Measurements from ENCODE around the gene FOXN4. TPM values are rescaled to one million over a fixed set of nuclear protein-coding genes. Genes with fewer than 3 reads are reported as not detected.

FOXN4 gene
- polyA plus RNA-seq, 1 donor from 2014 or later, result not detected

DNA sequence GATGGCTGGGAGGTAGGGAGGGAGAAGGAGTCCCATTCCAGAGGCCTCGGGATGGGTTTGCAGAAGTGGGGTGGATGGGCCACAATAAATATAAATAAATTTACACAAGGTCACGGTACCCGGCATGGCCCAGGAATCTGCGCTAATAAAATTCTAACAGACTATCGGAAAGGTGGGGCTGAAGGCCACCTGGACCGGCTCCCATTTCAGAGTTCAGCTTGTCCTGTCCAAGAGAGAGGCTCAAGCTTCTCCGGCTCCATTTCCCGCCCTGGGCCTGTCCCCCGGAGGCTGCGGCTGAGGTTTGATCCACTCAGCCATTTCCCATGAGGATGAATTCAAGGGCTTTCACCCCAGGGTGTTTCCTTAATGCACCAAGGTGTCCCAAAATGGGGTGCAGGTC is 30.2 kb downstream of the FOXN4 start:
- peaks cover 2% of the 10 kb centered on the region for H3K36me3 Mint-ChIP-seq
- H3K9me3 Mint-ChIP-seq, result no peaks in the 10 kb centered on the region
- H3K27me3 Mint-ChIP-seq, result peaks cover 1% of the 10 kb centered on the region
- H3K4me1 Mint-ChIP-seq, result peaks cover 0 to 1% (median 0%) of the 10 kb centered on the region in 3 donors
- H3K4me3 Mint-ChIP-seq, result no peak overlapping the region
- no peak overlapping the region for H3K27ac Mint-ChIP-seq

DNA sequence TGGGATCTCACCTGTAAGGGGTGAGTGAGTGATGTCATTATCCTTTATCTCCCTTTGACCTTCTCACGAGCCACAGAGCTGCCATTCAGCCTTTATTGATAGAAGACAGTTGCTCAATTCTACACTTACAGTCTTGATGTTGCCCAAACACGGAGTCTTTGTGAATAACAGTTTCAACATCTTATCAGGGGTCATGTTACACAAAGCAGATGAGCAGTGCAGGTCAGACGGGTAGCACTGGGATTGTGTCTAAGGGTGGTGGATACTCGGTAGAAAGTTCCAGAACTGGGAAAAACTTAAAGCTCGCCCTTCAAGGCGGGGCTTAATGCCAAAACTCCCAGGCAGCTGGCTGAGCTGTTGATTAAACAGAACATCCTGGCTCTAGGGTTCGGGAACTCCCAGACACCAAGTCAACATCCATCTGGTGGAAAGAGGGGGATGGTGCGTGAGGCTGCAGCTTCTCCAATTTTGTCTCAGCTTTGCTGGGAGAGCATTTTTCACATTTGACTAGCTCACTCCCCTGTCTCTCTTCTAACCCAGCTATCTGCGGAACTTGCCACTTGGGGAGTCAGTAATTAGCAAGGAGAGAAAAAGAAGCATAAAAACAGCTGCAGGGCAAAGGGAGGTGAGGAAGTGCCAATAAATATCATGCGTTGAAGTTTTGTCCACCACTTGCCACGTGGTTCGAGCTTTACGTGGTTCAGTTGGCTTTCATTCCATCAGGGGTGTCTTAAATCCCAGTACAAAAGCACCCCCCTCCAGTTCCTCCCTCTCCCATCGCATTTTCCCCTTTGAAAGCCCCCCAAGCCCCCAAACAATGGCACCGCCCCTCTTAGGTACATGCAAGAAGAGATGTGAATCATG is 31.0 kb downstream of the FOXN4 start:
- peaks cover 0 to 1% (median 0%) of the 10 kb centered on the region in 3 donors for H3K4me1 Mint-ChIP-seq
- H3K27ac Mint-ChIP-seq, result no peak overlapping the region
- H3K27me3 Mint-ChIP-seq, result peaks cover 1% of the 10 kb centered on the region
- H3K4me3 Mint-ChIP-seq, result no peak overlapping the region
- no peaks in the 10 kb centered on the region for H3K9me3 Mint-ChIP-seq
- peaks cover 2% of the 10 kb centered on the region for H3K36me3 Mint-ChIP-seq

DNA sequence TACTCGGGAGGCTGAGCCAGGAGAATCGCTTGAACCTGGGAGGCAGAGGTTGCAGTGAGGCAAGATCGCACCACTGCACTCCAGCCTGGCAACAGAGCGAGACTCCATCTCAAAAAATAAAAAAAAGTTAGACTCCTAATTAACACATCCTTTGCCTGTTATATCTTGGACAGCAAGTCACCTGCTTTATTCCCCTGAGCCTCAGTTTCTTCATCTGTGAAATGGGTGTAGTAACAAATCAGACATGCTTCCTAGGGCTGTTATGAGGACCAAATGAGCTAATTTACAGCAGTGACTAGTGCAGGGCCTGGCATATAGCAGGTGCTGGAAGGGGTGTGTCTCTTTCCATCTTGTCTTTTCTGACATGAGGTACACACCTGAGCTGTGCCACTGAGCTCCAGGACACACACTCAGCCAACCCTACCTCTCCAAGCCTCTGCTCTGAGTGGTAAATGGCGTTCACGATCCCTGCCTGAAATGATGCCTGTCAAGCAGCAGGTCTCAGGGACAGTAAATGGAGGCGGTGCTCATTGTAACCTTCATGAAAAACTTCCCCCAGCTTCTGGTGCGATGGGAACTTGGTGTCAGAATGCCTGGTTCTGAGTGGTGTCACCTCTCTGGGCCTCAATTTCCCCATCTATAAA is 31.7 kb downstream of the FOXN4 start:
- H3K4me3 Mint-ChIP-seq, result no peak overlapping the region
- H3K9me3 Mint-ChIP-seq, result no peaks in the 10 kb centered on the region
- peaks cover 2% of the 10 kb centered on the region for H3K36me3 Mint-ChIP-seq
- no peak overlapping the region for H3K27ac Mint-ChIP-seq
- H3K27me3 Mint-ChIP-seq, result peaks cover 1% of the 10 kb centered on the region
- H3K4me1 Mint-ChIP-seq, result peaks cover 0 to 1% (median 0%) of the 10 kb centered on the region in 3 donors

DNA sequence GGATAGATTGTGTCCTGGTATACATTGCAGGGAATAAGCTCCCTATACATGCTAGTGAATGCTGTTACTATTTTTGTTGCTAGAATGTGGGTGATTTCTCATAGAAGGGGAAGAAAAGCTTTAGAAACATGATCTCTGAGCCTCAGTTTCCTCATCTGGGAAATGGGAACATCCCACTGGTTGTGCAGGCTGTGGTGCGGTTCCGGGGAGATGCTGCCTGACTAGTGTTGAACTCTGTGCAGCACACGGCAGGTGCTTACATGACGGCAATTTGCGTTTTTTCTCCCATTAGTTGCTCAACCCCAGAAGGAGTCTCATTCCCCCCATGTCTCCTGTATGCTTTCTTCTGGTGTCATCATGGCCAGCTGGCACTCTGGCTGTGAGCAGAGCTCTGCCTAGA is 32.9 kb downstream of the FOXN4 start:
- peaks cover 2% of the 10 kb centered on the region for H3K36me3 Mint-ChIP-seq
- peaks cover 1% of the 10 kb centered on the region for H3K27me3 Mint-ChIP-seq
- peaks cover 0 to 1% (median 0%) of the 10 kb centered on the region in 3 donors for H3K4me1 Mint-ChIP-seq
- H3K4me3 Mint-ChIP-seq, result no peak overlapping the region
- H3K9me3 Mint-ChIP-seq, result peaks cover 0 to 1% (median 0%) of the 10 kb centered on the region in 3 donors
- H3K27ac Mint-ChIP-seq, result no peak overlapping the region

DNA sequence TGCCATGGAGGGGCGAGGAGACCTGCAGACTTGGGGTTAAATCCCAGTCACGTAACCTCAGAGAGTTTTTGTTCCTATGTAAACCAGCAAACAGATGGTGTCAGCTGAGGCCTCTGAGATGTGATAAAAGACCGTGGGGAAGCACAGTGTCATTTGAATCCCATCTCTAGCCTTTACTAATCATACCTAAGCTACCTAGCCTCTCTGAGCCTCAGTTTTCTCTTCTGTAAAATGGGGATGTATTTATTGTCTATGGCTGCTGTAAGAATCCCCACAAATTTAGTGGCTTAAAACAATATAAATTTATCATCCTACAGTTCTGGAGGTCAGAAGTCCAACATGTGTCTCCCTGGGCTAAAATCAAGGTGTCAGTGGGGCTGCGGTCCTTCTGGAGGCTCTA is 33.9 kb downstream of the FOXN4 start:
- H3K9me3 Mint-ChIP-seq, result peaks cover 0 to 11% (median 7%) of the 10 kb centered on the region in 3 donors
- no peak overlapping the region for H3K27ac Mint-ChIP-seq
- peaks cover 5% of the 10 kb centered on the region for H3K36me3 Mint-ChIP-seq
- no peak overlapping the region for H3K4me3 Mint-ChIP-seq
- peaks cover 1% of the 10 kb centered on the region for H3K27me3 Mint-ChIP-seq
- H3K4me1 Mint-ChIP-seq, result no peaks in the 10 kb centered on the region

DNA sequence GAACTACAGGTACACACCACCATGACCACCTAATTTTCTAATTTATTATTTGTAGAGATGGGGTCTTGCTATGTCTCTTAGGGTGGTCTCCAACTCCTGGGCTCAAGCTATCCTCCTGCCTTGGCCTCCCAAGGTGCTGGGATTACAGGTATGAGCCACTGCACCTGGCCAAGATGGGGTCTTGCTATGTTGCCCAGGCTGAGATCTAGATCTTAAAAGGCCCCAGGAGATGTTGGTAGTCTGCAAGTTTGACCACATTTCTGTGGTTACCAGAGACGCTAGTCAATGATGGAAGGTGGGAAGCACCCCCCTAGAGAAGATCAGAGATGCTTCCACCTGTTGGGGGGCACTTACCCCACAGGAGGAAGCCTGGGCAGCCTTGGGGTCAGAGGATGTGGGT is 34.7 kb downstream of the FOXN4 start:
- H3K27ac Mint-ChIP-seq, result no peak overlapping the region
- peaks cover 0 to 15% (median 7%) of the 10 kb centered on the region in 3 donors for H3K9me3 Mint-ChIP-seq
- H3K36me3 Mint-ChIP-seq, result peaks cover 5% of the 10 kb centered on the region
- H3K4me3 Mint-ChIP-seq, result no peak overlapping the region
- H3K4me1 Mint-ChIP-seq, result no peaks in the 10 kb centered on the region
- H3K27me3 Mint-ChIP-seq, result peaks cover 1% of the 10 kb centered on the region

DNA sequence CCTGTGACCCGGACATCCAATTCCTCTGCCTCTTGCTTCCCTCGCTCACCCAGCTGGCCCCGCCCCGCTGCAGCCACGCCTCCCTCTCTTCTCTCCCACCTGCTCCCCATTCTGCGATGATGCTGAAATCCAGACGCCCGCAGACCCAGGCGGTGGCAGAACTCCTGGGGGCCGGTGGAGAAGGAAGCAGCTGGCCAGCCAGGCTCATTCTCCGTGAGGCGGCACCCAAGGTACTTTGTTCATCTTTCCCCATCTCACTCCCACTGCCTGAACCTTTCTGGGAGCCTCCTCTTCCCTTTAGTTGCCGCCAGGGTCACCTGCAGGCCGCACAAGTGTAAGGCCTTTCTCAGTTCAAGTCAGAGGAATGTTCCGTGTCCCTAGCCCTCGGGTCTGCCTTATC is 35.7 kb downstream of the FOXN4 start:
- no peaks in the 10 kb centered on the region for H3K27me3 Mint-ChIP-seq
- H3K27ac Mint-ChIP-seq, result no peak overlapping the region
- no peak overlapping the region for H3K4me3 Mint-ChIP-seq
- peaks cover 0 to 15% (median 7%) of the 10 kb centered on the region in 3 donors for H3K9me3 Mint-ChIP-seq
- peaks cover 5% of the 10 kb centered on the region for H3K36me3 Mint-ChIP-seq
- no peaks in the 10 kb centered on the region for H3K4me1 Mint-ChIP-seq

DNA sequence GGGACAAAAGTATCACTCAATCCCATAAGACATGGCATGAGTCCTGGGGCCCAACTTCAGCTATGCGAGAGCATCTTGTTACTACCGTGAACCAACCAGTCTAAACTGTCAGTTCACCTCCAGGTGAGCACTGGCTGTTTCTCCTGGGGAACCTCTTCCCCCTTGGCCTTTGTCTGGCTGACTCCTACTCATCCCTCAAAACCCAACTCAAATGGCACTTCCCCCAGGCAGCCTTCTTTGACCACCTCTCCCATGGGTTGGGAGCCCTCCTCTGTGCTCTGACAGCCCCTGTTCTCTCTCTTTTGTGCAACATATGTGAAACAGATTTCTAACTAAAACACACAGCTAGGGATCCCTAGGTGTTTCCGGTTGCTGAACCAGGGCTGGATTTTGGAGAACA is 37.7 kb downstream of the FOXN4 start:
- Mint-ChIP-seq H3K36me3 (peaks cover 5% of the 10 kb centered on the region), H3K27ac (no peak overlapping the region), H3K4me1 (no peaks in the 10 kb centered on the region), H3K4me3 (no peak overlapping the region), H3K27me3 (no peaks in the 10 kb centered on the region), H3K9me3 (peaks cover 0 to 15% (median 7%) of the 10 kb centered on the region in 3 donors)

DNA sequence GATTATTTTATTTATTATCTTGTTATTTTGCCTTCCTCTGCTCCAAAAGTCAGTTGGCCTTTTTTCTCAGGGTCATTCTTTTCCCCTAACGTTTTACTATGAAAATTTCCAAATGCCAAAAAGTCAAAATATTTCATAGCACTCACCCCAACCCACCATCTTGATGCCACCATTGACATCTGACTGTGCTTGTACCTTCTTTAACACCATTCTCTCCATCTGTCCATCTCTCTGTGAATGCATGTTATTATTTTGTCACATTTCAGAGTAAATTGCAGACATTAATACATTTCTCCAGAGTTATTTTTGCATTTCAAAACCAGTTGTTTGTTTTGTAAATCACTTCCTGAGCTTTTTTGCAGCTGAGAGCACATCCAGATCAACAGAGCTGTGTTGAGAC is 38.6 kb downstream of the FOXN4 start:
- Mint-ChIP-seq H3K9me3 (peaks cover 0 to 15% (median 7%) of the 10 kb centered on the region in 3 donors), H3K36me3 (peaks cover 3% of the 10 kb centered on the region), H3K27ac (no peak overlapping the region), H3K4me1 (no peaks in the 10 kb centered on the region), H3K4me3 (no peak overlapping the region), H3K27me3 (no peaks in the 10 kb centered on the region)

DNA sequence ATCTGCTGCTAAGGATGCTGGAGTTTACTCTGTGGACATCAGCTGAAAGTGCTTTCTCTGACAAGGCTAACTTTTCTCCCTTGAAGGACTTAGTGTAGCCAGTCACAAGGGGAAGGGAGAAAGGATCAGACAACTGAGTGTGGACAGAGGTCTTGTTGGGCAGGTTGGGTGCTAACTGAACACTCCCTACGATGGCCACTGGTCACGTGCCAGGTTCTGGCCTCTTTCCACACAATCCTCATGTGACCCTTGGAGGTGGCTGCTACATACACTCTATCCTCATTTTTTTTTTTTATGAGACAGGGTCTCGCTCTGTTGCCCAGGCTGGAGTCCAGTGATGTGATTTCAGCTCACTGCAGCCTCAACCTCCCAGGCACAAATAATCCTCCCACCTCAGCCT is 39.7 kb downstream of the FOXN4 start:
- Mint-ChIP-seq H3K27ac (no peak overlapping the region), H3K36me3 (peaks cover 3% of the 10 kb centered on the region), H3K4me3 (no peak overlapping the region), H3K9me3 (peaks cover 0 to 15% (median 7%) of the 10 kb centered on the region in 3 donors), H3K4me1 (no peaks in the 10 kb centered on the region), H3K27me3 (no peaks in the 10 kb centered on the region)

DNA sequence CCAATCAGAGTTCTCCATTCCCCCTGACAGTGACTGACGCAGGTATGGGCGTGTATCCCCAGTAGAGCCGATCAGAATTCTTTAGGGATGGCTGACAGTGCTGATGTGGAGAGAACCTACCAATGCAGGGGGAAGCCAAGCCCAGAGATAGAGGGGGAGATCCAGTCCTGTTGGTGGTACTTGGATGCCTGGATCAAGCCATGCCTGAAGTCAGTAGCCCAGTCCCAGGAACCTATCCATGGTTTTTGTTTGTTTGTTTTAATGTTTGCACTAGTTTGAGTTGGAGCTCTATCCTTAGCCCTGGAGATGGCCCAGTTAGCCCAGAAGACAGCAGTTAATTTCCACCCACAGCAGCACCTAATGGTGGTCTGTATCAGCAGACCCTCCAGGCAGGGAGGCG is 40.2 kb downstream of the FOXN4 start:
- Mint-ChIP-seq H3K36me3 (peaks cover 3% of the 10 kb centered on the region), H3K4me1 (no peaks in the 10 kb centered on the region), H3K27me3 (no peaks in the 10 kb centered on the region), H3K27ac (no peak overlapping the region), H3K9me3 (peaks cover 0 to 15% (median 7%) of the 10 kb centered on the region in 3 donors), H3K4me3 (peak overlapping the region in 1 of 4 donors; percentile 44)

DNA sequence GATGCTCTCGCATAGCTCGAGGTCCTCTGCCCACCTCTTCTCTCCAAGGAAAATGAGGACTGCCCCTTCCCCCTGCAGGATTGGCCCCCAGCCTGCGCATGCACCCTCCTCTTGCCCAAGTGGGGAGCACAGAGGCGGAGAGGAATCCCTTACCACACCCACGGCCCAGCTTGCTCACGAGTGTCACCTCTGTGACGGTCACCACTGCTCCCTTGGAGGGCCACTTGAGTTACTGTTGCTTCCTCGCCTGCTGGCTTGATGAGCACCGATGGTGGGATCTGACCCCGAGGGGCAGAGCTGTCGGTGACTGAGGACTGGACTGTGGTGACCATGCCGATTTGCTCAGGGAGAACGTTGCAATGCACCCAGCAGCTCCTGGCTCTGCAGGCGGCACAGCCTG is 41.7 kb downstream of the FOXN4 start:
- Mint-ChIP-seq H3K4me1 (no peaks in the 10 kb centered on the region), H3K36me3 (peaks cover 3% of the 10 kb centered on the region), H3K9me3 (peaks cover 0 to 15% (median 7%) of the 10 kb centered on the region in 3 donors), H3K27ac (no peak overlapping the region), H3K27me3 (no peaks in the 10 kb centered on the region), H3K4me3 (no peak overlapping the region)

DNA sequence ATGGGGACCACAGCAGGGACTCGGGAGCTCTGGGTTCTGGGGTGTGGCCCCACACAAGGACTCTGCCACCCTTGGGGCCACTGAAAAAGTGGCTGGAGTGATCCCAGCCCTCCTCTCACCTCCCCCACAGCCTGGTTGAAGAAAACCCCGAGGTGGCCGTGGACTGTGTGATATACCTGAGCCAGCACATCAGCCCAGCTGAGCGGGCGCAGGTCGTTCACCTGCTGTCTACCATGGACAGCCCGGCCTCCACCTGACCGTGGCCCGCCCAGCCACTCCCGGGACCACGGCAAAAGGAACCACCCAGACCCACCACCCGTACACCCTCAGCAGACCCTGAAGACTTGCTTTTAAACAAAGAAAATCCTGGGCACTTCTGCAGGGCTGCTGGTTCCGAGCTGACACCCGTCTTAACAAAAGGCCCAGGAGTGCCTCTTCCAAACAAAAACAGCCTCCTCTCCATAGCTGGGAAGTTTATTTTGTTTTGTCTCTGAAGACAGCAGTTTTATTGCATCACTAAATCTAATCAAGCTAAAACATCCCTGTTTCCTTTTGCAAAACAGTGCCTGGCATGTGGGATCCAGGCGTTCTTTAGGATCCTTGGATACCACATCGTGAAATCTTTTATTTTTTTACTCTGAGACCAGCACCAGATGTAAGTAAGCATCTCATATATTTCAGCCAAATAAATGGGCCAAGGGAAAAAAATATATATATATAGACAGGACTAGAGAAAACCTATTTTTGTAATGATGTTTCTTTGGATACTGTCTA is 42.8 kb downstream of the FOXN4 start:
- Mint-ChIP-seq H3K4me1 (no peaks in the 10 kb centered on the region), H3K27me3 (no peaks in the 10 kb centered on the region), H3K36me3 (peaks cover 3% of the 10 kb centered on the region), H3K27ac (no peak overlapping the region), H3K4me3 (no peak overlapping the region), H3K9me3 (peaks cover 0 to 14% (median 7%) of the 10 kb centered on the region in 3 donors)

DNA sequence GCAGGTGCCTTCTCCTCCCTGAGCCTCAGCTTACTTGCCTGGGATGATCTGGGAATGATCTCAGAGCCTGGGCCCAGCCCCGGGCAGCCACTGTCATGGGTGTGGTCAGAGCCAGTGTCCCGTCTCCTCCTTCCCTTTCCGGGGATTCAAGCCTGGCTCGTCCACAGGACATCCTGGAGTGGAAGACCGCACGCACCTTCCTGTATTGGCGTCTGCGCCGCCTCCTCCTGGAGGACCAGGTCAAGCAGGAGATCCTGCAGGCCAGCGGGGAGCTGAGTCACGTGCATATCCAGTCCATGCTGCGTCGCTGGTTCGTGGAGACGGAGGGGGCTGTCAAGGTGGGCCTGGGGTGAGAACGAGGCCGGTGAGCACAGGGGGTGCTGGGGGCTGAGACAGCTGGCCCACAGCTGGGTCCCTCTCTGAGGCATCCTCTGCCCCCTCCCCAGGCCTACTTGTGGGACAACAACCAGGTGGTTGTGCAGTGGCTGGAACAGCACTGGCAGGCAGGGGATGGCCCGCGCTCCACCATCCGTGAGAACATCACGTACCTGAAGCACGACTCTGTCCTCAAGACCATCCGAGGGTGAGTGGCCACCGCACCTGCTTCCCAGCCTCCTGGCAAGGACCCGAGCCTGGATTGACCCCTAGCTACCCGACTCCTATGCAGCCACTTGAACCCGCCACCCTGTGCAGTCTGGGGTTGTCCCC is 44.0 kb downstream of the FOXN4 start:
- Mint-ChIP-seq H3K4me3 (no peak overlapping the region), H3K36me3 (no peaks in the 10 kb centered on the region), H3K27ac (no peak overlapping the region), H3K27me3 (no peaks in the 10 kb centered on the region), H3K4me1 (no peaks in the 10 kb centered on the region), H3K9me3 (peaks cover 0 to 2% (median 0%) of the 10 kb centered on the region in 3 donors)
